Endometrium (tissue), 2 donors: Measurements from ENCODE around the gene SESTD1.
"Not testable (repeated sequence)": the region's sequence is repeated elsewhere in the genome, so short reads cannot be mapped to it uniquely, and the experiment has no call there.

Experiments used
- FAIRE-seq: peaks from 2 replicates; lab custom pipeline; 2012; peaks lifted over from hg19 to GRCh38; lab: Jason Lieb, UNC
- donor health status: control.
- donor health status: control.

Gene SESTD1

GRCh38 chr2:179106342-179106675 is 158.3 kb downstream of the SESTD1 start:
- no peak for FAIRE-seq

- FAIRE-seq = no peak
Measured at GRCh38 chr2:179104736-179105135, 159.9 kb downstream of the SESTD1 start.

- no peak for FAIRE-seq
Measured at GRCh38 chr2:179098080-179098689, 166.4 kb downstream of the SESTD1 start.

- no peak for FAIRE-seq
Measured at GRCh38 chr2:179097131-179097530, 167.5 kb downstream of the SESTD1 start.

- no peak for FAIRE-seq
Measured at GRCh38 chr2:179096090-179096489, 168.5 kb downstream of the SESTD1 start.

- not testable (repeated sequence) for FAIRE-seq
Measured at GRCh38 chr2:179092912-179093311, 171.7 kb downstream of the SESTD1 start.

GRCh38 chr2:179082697-179083096 is 181.9 kb downstream of the SESTD1 start:
- FAIRE-seq = no peak

GRCh38 chr2:179081954-179082353 is 182.7 kb downstream of the SESTD1 start:
- no peak for FAIRE-seq

- FAIRE-seq = no peak
Measured at GRCh38 chr2:179072527-179072926, 192.1 kb downstream of the SESTD1 start.

- no peak for FAIRE-seq
Measured at GRCh38 chr2:179071810-179072355, 192.7 kb downstream of the SESTD1 start.

GRCh38 chr2:179070895-179071294 is 193.7 kb downstream of the SESTD1 start:
- FAIRE-seq = no peak

GRCh38 chr2:179069685-179070084 is 194.9 kb downstream of the SESTD1 start:
- no peak for FAIRE-seq

- no peak for FAIRE-seq
Measured at GRCh38 chr2:179068991-179069643, 195.5 kb downstream of the SESTD1 start.

- FAIRE-seq = peak; percentile 21
Measured at GRCh38 chr2:179059026-179059700, 205.5 kb downstream of the SESTD1 start.

GRCh38 chr2:179057737-179058136 is 206.9 kb downstream of the SESTD1 start:
- no peak for FAIRE-seq

GRCh38 chr2:179053568-179053967 is 211.1 kb downstream of the SESTD1 start:
- FAIRE-seq = not testable (repeated sequence)
